HT1080 (cell line): Measurements from ENCODE around the gene LRATD1. TPM values are rescaled to one million over a fixed set of nuclear protein-coding genes. Genes with fewer than 3 reads are reported as not detected.
"Not testable (repeated sequence)": the region's sequence is repeated elsewhere in the genome, so short reads cannot be mapped to it uniquely, and the experiment has no call there.

ENCODE experiments used
- DNase-seq: peaks from one replicate; pipeline ENCODE4 v3.0.0-alpha.2; 2015; ENCODE audit warnings: low read depth
- polyA plus RNA-seq, 2 experiments: library from polyadenylated mRNA; depleted of rRNA; stranded (reverse); fragments of >200 nt; gene quantifications; 2 replicates each; pipeline ENCODE4 v1.2.3, GENCODE V29; 2015
- total RNA-seq: library from RNA; depleted of rRNA; stranded (reverse); fragments of >200 nt; shearing (Covaris generic); gene quantifications from 2 replicates; pipeline ENCODE4 v1.2.3, GENCODE V29; 2014; rRNA removed

Gene LRATD1, protein sequence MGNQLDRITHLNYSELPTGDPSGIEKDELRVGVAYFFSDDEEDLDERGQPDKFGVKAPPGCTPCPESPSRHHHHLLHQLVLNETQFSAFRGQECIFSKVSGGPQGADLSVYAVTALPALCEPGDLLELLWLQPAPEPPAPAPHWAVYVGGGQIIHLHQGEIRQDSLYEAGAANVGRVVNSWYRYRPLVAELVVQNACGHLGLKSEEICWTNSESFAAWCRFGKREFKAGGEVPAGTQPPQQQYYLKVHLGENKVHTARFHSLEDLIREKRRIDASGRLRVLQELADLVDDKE
- total RNA-seq: 8.2 and 11.1 TPM in 2 replicates
- polyA plus RNA-seq (2015; cell fraction: cytosol; rRNA removed): 6.7 and 6.8 TPM in 2 replicates
- polyA plus RNA-seq (2015; cell fraction: nucleus; rRNA removed): 8.8 and 10.6 TPM in 2 replicates

DNA sequence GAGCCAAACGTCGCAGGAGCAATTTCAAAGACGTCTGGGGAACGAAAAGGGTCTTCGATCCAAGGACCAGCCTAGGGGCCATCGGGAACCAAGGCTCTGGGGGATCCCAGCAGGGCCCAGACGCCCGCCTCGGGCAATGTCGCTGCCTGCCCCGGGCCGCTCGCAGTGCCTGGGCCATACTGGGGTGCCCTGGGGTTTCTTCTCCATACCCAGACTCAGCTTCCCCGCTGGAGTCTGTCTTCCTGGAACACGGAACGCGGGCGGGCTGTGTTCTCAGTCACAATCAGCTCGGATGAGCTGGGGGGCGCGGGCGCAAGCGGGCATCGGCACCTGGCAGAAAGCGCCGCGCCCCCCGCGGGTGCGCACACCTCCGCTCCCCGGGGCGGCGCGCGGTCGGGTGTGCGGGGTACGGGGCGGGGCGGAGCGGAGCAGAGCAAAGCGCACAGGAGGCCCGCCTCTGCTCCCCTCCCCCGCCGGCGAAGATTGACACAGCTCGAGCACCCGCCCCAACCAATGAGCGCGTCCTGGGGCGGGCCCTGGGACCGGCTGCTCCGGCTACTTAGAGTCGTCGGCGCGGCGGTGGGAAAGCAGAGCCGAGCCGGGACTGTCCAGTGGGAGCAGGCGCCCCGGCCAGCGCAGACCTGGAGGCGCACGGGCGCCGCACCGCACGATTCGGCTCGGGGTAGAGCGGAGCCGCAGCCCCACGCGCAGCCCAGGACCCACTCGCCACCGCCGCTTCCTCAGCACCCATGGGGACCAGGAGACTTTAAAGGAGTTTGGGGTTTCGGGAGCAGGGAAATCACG, at the start of gene LRATD1:
TSS of gene LRATD1 (plus strand) at position 585 of the 804 bp plus-strand sequence. CDS start 1,263 bp downstream, outside the sequence.
- peak; percentile 85 for DNase-seq

DNA sequence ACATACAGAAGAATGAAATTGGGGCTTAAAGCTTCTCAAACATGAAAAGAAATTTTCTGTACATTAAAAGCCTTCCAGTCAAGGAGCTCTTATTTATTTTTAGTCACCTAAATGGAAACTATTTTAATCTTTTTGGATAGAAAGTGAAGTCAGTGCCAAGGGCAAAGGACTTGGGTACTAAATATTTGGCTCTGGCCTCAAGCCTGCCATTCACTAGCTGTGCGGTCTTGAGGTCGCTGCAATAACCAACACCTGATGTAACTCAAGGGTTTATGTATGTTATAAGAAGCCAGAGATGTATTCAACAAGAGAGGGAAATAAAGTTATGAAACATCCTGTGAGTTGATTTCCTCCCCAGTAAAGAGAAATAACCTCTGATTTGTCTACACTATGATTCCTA, 49.5 kb upstream of the LRATD1 start:
- no peak for DNase-seq

DNA sequence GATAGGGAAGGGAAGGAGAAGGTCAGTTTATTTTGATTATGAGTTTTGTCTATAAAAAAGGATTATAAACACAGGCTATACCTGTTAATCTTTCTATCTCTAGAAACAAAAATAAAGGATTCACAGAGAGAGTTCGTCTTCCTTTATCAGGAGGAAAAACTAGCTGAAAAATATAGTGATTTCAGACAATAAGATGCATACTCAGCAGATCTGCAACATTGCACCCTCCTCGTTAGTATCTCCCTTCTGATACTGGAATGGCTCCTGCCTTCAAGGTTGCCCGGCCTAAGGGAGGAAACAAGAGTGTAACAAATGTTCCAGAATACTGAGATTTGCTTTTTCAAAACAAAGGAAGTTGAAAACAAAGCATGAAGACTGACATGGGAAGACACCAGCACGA, 48.7 kb upstream of the LRATD1 start:
- DNase-seq: no peak

DNA sequence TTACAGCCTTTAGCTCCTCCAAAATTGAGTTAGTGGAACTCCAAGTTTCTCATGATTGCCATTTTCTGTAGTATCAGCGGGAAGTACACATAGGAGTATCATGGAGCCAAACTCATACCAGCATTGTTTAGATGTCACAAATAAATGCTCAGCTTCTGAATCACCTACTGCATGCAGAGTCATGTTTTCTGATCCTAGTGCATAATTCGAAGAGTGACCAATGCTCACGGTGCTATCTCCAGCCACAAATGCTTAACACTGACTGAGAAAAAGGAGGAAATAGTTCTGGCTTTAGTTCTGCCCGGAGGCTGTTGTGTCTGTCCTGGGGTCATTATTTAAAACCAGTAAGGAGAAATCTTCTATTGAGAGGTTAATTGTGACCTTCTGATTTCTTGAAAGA, 45.4 kb upstream of the LRATD1 start:
- DNase-seq: peak; percentile 50

DNA sequence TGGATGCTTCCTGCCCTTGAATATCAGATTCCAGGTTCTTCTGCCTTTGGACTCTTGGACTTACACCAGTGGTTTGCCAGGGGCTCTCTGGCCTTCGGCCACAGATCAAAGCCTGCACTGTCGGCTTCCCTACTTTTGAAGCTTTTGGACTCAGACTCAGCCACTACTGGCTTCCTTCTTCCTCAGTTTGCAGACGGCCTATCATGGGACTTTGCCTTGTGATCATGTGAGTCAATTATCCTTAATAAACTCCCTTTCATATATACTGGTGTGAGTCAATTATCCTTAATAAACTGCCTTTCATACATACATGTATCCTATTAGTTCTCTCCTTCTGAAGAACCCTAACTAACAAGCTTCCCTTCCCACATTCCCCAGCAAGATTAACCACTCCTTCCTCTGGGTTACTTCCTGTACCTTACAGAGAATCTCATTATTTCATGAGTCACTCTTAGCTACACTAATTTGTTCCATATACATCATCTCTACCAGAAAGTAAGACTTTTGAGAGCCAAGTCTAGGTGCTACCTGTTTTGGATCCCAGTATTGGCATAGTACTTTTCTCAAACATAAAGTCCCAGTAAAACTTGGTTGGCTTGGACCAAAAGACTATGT, 31.3 kb upstream of the LRATD1 start:
- DNase-seq: peak; percentile 56

DNA sequence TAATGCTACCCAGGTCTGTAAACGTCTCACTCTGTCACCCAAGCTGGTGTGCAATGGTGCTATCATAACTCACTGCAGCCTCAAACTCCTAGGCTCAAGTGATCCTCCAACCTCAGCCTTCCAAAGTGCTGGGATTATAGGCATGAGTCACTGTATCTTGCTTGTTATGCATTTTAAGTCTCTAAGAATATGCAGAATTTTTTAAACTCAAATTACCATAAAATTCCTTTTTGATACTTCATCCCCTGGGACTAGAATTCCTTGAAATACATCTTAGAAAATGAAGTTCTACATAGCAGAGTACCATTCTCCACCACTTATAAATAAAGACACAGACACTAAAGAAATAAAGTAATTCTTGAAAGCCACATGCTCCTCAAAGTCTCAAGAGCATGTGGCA, 30.2 kb upstream of the LRATD1 start:
- no peak for DNase-seq

DNA sequence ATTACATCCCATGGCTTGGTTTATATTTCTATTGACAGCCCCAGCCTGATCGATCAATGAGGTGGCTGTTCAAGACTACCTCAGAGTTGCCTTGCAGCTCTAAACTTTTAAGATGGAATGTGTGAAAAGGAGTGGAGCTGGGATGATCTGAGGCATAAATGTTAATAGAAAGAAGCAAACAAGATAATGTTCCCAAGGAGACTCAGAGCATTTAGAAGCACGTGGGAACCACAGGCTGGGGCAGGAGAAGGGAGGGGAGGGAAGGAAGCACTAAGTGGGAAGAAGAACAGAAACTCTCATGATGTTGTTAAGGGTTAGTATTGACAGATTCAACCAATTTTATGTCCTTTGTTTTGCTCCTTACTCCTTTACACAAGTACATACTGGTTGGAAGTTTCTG, 28.8 kb upstream of the LRATD1 start:
- DNase-seq: no peak

DNA sequence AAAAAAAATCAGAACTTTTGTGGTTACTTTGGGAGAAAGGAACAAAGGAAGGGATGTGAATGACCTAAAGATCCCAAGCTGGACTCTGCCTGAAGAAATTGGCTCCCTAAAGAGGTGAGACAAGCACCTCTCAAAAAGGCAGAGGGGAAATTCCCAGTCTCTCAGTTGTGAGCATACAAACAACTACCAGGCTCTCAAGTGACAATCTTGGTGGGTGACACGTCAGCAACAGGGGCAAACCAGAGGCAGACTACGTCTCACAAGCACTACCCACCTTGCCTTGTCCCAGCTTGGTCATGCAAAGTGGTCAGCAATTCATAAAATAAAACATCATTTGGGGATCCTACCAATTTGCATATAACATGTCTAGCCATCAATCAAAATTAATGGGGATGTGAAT, 24.3 kb upstream of the LRATD1 start:
- no peak for DNase-seq

DNA sequence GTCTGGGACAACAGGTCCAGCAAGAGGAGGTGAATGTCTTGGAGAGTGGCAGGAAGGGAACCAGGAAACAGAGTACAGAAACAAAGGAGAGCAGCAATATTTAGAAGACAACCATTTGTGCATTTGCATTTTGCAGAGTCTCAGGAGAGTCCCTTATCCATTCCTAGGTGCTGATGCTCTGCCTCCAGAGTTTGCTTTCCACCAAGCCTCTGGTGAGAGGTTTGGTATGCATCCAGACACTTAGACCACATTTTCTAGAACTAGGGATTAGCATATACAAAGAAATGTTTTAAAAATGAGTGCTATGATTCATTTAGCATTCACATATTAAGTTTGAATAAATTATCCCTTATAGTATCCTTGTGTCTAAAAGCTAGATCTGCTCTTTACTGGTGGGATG, 18.5 kb upstream of the LRATD1 start:
- no peak for DNase-seq

DNA sequence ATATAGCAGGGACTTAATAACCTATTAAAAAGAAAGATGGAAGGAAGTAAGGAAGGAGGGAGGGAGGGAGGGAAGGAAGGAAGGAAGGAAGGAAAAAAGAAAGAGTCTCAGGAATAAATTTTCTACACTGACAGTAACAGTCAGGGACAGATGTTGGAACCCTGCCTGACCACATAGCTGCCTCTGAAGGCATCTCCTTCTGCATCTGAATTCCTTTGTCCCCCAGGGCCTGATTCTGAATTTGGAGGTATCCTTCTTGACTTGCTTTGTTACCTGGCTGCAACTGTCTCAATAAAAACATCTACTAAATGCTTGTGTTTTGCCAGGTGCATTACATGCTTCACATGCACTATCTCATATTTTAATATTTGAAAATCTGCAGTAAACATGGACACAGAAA, 17.4 kb upstream of the LRATD1 start:
- DNase-seq: no peak

DNA sequence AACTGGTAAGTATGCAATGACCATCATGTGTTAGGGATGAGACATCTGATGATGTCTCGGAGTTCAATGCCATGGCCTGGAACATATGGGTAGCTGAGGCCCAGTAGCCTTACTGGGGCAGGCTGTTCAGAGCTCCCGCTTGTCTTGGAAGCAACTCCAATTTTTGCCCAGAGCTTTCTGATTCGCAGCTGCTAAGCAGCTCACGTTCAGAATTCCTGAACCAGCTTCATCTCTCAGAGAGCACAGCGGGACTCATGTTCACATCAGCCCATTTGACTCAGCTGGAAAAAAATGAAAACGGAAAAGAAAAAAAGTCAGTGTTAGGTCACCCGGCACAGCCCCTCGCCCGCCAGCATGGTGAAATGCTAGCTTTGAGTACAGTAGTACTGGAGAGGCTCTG, 16.8 kb upstream of the LRATD1 start:
- DNase-seq: no peak

DNA sequence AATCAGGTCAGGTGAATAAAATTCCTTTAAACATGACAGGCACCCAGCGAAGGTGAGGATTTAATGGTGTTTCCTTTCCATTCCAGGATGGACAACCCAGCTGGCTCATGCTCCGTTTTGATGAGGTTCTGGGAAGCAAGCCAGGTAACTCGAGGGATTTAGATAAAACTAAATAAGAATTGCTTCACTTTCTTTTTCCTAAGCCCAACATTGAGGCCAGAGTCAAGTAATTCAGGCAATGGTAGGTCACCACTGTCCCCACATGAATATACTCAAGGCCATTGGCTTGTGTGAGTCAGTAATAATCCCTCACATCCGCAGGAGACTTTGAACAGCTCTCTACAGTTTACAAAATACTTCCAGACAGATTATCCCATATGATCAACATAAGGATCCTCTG, 16.2 kb upstream of the LRATD1 start:
- no peak for DNase-seq

DNA sequence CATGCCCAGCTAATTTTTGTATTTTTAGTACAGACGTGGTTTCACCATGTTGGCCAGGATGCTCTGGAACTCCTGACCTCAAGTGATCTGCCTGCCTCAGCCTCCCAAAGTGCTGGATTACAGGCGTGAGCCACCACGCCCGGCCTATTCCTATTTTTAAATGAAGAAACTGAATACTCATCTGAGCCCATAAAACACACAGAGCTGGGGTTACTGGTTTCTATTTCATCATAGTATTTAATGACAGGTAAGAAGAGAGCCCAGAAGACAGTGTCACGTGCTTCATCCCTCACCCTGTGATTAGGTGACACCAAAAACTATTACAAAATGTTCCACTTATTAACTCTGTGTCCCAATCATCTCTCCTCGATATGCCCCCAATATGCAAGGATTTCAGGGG, 15.6 kb upstream of the LRATD1 start:
- no peak for DNase-seq

DNA sequence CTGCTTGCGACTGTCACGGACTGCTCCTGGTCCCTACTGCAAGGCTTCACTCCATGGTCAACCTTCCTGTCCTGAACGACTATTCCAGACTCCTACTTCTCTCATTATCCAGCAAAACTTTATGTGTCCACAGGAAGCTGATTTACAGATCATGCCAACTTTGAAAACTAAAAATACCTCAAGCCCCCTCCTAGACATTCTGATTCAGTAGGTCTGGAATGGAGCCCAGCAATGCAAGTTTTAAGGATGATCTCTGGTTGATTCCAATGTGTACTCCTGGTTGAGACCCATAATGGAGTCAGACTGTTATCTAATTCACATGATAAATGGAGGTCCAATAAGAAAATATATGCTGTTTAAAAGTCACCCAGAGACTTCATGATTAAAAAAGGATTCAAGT, 13.1 kb upstream of the LRATD1 start:
- no peak for DNase-seq

DNA sequence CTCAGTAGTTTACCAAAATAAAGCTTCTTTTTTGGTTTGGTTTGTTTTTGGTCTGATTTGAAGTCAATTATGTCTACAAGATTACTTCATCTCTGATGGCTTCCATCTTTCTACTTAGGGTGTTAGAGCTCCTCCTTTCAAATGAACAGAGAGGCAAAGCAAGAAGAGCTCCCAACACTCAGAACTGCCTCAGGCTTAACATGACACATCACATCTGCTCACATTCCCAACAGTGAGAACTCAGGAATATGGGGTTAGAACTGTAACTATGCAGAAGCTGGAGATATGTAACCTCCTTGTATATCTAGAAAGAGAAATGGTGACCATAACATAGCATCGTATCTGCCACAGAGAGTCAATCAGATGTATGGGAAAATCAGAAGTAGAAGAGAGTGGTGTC, 11.4 kb upstream of the LRATD1 start:
- DNase-seq: no peak

DNA sequence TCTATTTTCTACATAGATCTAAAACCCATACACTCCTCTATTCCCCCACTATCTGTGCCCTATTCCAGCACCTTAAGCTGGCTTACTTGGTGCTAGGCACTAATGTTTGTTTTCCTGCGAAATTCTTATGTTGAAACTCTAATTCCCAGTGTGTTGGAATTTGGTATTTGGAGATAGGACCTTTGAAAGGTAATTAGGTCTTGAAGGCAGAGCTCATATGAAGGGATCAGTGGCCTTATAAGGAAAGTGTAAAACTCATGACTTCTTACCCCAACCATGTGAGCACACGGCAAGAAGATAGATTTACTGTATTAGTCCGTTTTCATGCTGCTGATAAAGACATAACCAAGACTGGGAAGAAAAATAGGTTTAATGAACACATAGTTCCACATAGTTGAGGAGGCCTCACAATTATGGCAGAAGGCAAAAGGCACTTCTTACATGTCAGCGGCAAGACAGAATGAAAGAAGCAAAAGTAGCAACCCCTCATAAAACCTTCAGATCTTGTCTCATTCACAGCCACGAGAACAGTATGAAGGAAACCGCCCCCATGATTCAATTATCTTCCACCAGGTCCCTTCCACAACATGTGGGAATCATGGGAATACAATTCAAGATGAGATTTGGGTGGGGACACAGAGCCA, 10.5 kb upstream of the LRATD1 start:
- no peak for DNase-seq

DNA sequence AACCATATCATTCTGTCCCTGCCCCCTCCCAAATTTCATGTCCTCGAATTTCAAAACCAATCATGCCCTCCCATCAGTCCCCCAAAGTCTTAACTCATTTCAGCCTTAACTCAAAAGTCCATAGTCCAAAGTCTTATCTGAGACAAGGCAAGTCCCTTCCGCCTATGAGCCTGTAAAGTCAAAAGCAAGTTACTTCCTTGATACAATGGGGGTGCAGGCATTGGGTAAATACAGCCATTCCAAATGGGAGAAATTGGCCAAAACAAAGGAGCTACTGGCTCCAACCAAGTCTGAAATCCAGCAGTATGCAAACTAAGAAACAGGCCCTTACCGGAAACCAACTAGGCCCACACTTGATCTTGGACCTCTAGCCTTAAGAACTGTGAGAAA, 10.0 kb upstream of the LRATD1 start:
- DNase-seq: not testable (repeated sequence)

DNA sequence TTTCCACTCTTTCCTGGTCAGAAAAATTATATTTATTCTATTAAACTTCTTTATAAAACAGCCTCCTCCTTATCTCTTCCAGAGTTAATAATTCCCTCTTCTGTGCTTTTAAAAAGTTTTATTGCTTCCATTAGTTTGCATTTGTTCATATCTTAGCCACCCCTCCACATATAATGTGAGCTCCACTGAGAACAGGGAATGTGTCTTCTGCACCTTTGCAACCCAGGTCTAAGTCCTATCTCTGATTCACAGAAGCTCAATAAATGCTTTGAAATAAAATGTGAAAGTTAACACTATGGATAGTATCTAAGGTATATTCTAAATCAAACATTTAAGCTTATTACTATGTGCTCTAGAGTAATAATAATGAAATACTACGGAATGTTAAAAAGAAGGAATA, 9.3 kb upstream of the LRATD1 start:
- no peak for DNase-seq

DNA sequence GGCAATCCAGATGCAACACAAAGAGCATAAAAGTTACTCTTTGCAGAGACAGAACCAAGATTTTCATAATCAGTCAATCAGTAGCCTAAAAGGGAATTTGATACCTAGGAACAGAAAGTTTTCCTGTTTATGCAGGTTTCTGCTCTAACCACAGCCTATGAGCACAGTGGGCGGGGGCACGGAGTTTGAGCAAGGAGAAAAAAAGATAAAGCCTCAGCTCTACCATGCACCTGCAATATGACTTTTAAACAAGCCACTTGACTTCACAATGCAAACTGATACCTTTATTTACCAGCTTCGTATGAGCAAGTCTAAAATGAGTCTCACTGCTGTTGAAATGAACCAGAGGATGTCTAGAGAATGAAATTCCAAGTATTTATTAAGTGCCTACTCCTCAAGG, 5.6 kb upstream of the LRATD1 start:
- no peak for DNase-seq

DNA sequence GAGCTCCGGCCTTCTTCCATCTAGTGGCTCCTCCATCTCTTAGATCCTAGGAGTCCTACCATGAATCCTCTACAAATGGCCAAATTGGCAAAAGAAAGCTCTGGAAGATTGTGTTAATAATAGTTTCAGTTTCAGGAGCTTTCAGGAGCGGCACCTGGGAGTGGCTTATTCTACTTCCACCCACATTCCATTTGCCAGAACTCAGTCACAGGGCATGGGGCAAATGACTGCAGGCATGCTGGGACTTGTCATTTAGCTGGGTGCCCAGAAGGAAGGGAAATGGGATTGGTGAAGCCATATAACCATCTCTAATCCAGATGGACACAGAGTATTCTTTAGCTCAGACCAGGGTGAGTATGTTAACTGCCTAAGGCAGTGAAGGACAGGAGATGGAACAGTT, 3.6 kb upstream of the LRATD1 start:
- DNase-seq: peak; percentile 43

DNA sequence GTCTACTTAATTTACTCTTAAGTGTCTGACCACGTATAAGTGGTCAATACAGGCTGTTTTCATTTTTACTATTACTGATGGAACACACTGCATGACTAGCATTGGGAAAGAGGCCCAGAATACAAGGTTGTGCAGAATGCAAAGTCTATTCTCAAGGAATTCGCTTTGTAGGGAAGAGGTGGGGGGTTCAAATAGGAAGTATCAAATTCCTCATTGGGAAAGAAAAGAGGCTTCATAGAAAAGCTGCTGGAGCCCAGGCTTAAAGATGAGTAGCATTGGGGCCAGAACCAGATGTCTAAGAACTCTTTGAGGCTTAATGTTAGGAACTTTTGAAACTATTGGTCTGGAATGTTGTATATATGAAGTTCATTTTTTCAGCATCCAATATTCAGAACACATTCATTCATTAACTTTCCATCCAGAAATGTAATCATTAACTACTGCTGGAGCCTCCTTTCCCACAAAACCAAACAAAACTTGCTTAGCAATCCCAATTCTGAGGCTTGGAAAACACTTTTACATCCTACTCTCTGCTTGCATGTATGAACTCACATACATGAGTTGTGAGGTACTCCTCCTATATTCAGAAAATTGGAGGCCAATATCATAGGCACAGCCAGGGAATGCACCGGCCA, 994 bp upstream of the LRATD1 start:
- DNase-seq: no peak
